Esophagus squamous epithelium (tissue), 5 donors: ENCODE data around the gene EVPL. TPM values are rescaled to one million over a fixed set of nuclear protein-coding genes. Genes with fewer than 3 reads are reported as not detected.
A peak's percentile ranks its signal among the peaks of the same experiment; 100 is the strongest.

Source experiments
- DNase-seq: peaks from one replicate; lab custom pipeline; 2025; lab: John Stamatoyannopoulos, UW
- H3K27ac ChIP-seq, 4 donors: fragments of 200-600 bp; sonication (generic); one replicate each; pipeline ENCODE4 v1.5.1; 2016 to 2019; ENCODE audit warnings: mild to moderate bottlenecking in 1 of 4
- H3K27me3 ChIP-seq, 4 donors: fragments of 200-600 bp; sonication (generic); 1 replicate in 3 of 4; 2 replicates in 1 of 4; pipeline versions ENCODE4 v1.5.1 to v1.6.0; 2017 to 2021; ENCODE audit warnings: antibody characterized with exemption in 1 of 4
- H3K36me3 ChIP-seq, 3 donors: fragments of 200-600 bp; sonication (generic); one replicate each; pipeline ENCODE4 v1.5.1; 2016 to 2019
- H3K4me1 ChIP-seq, 3 donors: fragments of 200-600 bp; sonication (generic); one replicate each; pipeline ENCODE4 v1.5.1; 2017 to 2019
- H3K4me3 ChIP-seq, 4 donors: fragments of 200-600 bp; sonication (generic); 1 replicate in 3 of 4; 2 replicates in 1 of 4; pipeline ENCODE4 v1.5.1; 2016 to 2019; ENCODE audit warnings: mild to moderate bottlenecking in 2 of 4, moderate library complexity in 1 of 4
- H3K9me3 ChIP-seq, 3 donors: fragments of 200-600 bp; sonication (generic); one replicate each; pipeline ENCODE4 v1.5.1; 2016 to 2019
- CTCF ChIP-seq, 6 experiments: fragments of 450-650 bp in 4 of 6; fragments of 200-600 bp in 2 of 6; sonication (generic) in 2 of 6; IDR thresholded peaks; one replicate each; pipeline ENCODE4 v1.5.1; 2016 to 2019; ENCODE audit warnings: antibody characterized with exemption in 6 of 6, mild to moderate bottlenecking in 4 of 6, moderate library complexity in 4 of 6
- POLR2A ChIP-seq, 4 donors: fragments of 450-650 bp; IDR thresholded peaks; one replicate each; pipeline ENCODE4 v1.6.1; 2017; ENCODE audit warnings: antibody characterized with exemption in 4 of 4, mild to moderate bottlenecking in 4 of 4, moderate library complexity in 3 of 4
- WGBS, 2 donors: methylation state at CpG; one replicate each; pipeline ENCODE4 v1.1.5; 2018; 5-methylcytosine and 5-hydroxymethylcytosine counted together
- intact Hi-C: fragments of 100-400 bp; cut with DNase I; formaldehyde crosslinking; loops from one replicate; pipeline ENCODE4 v1.15.0; 2022
- total RNA-seq, 4 donors: library from RNA; depleted of rRNA; stranded (reverse); fragments of >200 nt; gene quantifications; one replicate each; pipeline ENCODE4 v1.1.0, GENCODE V29; 2016
- donor health status: DM: yes; HTN: yes; CAD: no.

EVPL gene
- total RNA-seq, 4 donors from 2014 or later = 132 to 604 (median 223) TPM

- H3K4me1 ChIP-seq = peaks cover 10 to 39% (median 10%) of the 10 kb centered on the region in 3 donors
- no peak for TF ChIP-seq CTCF (IDR thresholded peaks at IDR 0.05)
- TF ChIP-seq POLR2A (IDR thresholded peaks at IDR 0.05) = no peak
- no peak overlapping the region for H3K4me3 ChIP-seq
- H3K36me3 ChIP-seq = peaks cover 0 to 2% (median 0%) of the 10 kb centered on the region in 3 donors
- WGBS, 2 donors = 83 to 90% methylated on average over 3 to 5 of the region's 5 CpGs
- intact Hi-C loops = no loop called here
- DNase-seq = no peak
- no peak overlapping the region for H3K27ac ChIP-seq
- no peaks in the 10 kb centered on the region for H3K27me3 ChIP-seq
- no peaks in the 10 kb centered on the region for H3K9me3 ChIP-seq
Observed at GRCh38 chr17:76032780-76033108, 5.6 kb upstream of the EVPL start.

- DNase-seq = no peak
- Histone ChIP-seq H3K36me3 (no peaks in the 10 kb centered on the region), H3K27ac (no peak overlapping the region), H3K4me1 (peaks cover 10 to 43% (median 10%) of the 10 kb centered on the region in 3 donors), H3K9me3 (no peaks in the 10 kb centered on the region), H3K27me3 (no peaks in the 10 kb centered on the region), H3K4me3 (no peak overlapping the region)
- intact Hi-C loops = no loop called here
- 76 to 82% methylated on average over 9 to 17 of the region's 20 CpGs for WGBS, 2 donors
- TF ChIP-seq POLR2A (IDR thresholded peaks at IDR 0.05) (no peak), CTCF (IDR thresholded peaks at IDR 0.05) (no peak)
Observed at GRCh38 chr17:76032073-76032779, 5.1 kb upstream of the EVPL start.

- no CpG with 5 or more reads among the region's 15 CpGs for WGBS, 2 donors
- Histone ChIP-seq H3K4me1 (peaks cover 10 to 55% (median 10%) of the 10 kb centered on the region in 3 donors), H3K36me3 (peaks cover 0 to 26% (median 0%) of the 10 kb centered on the region in 3 donors), H3K9me3 (no peaks in the 10 kb centered on the region), H3K27ac (peak overlapping the region; percentile 84 to 99 (median 97)), H3K4me3 (peak overlapping the region; percentile 61 to 77 (median 70)), H3K27me3 (peaks cover 0 to 9% (median 0%) of the 10 kb centered on the region in 4 donors)
- TF ChIP-seq POLR2A (IDR thresholded peaks at IDR 0.05) (no peak), CTCF (IDR thresholded peaks at IDR 0.05) (peak in 1 of 6 experiments; percentile 7)
- no peak for DNase-seq
- intact Hi-C loops = no loop called here
Observed at GRCh38 chr17:76026714-76027158, 370 bp downstream of the EVPL start.

- no peak for DNase-seq
- Histone ChIP-seq H3K27me3 (peaks cover 0 to 16% (median 0%) of the 10 kb centered on the region in 4 donors), H3K36me3 (peaks cover 0 to 40% (median 0%) of the 10 kb centered on the region in 3 donors), H3K9me3 (no peaks in the 10 kb centered on the region), H3K4me1 (peaks cover 10 to 55% (median 10%) of the 10 kb centered on the region in 3 donors), H3K27ac (peak overlapping the region; percentile 52 to 99 (median 97)), H3K4me3 (peak overlapping the region; percentile 61 to 77 (median 70))
- 26% methylated on average over 5 of the region's 12 CpGs; no CpG with 5 or more reads in 1 of the 2 donors for WGBS, 2 donors
- TF ChIP-seq CTCF (IDR thresholded peaks at IDR 0.05) (no peak), POLR2A (IDR thresholded peaks at IDR 0.05) (no peak)
- intact Hi-C loops = no loop called here
Observed at GRCh38 chr17:76025294-76025693, 1.8 kb downstream of the EVPL start.

GRCh38 chr17:76024353-76024752 lies 2.8 kb downstream of the EVPL start:
- peak overlapping the region in 3 of 4 donors; percentile 97 to 99 (median 97) for H3K27ac ChIP-seq
- H3K27me3 ChIP-seq = peaks cover 0 to 16% (median 0%) of the 10 kb centered on the region in 4 donors
- peaks cover 4 to 48% (median 7%) of the 10 kb centered on the region in 3 donors for H3K4me1 ChIP-seq
- TF ChIP-seq CTCF (IDR thresholded peaks at IDR 0.05) (no peak), POLR2A (IDR thresholded peaks at IDR 0.05) (no peak)
- DNase-seq = no peak
- intact Hi-C loops = no loop called here
- peaks cover 0 to 49% (median 0%) of the 10 kb centered on the region in 3 donors for H3K36me3 ChIP-seq
- peak overlapping the region in 3 of 4 donors; percentile 61 to 77 (median 68) for H3K4me3 ChIP-seq
- no peaks in the 10 kb centered on the region for H3K9me3 ChIP-seq
- no CpG with 5 or more reads among the region's 9 CpGs for WGBS, 2 donors
